Pancreas (tissue), 10 donors: ENCODE results near the gene TCF7. TPM values are rescaled to one million over a fixed set of nuclear protein-coding genes. Genes with fewer than 3 reads are reported as not detected.
A peak's percentile ranks its signal among the peaks of the same experiment; 100 is the strongest.

Source experiments
- ATAC-seq, 4 donors: fragments of 200-7000 bp; cut with Tn5 transposase; one replicate each; pipeline versions ENCODE4 v1.8.0 to v1.9.1; 2020; ENCODE audit warnings: mild to moderate bottlenecking in 4 of 4, moderate library complexity in 4 of 4
- DNase-seq, 6 donors: peaks; one replicate each; pipeline ENCODE4 v3.0.0-alpha.2; 2020
- FAIRE-seq: peaks from 2 replicates; lab custom pipeline; 2012; peaks lifted over from hg19 to GRCh38; lab: Jason Lieb, UNC
- H3K27ac ChIP-seq, 4 donors: fragments of 200-600 bp; sonication (generic); 1 replicate in 3 of 4; 2 replicates in 1 of 4; pipeline versions ENCODE4 v1.5.0 to v1.8.0; 2020
- H3K27me3 ChIP-seq, 4 donors: fragments of 200-600 bp; one replicate each; pipeline ENCODE4 v1.8.0; 2021
- H3K36me3 ChIP-seq, 3 donors: fragments of 200-600 bp; sonication (generic) in 1 of 3; one replicate each; pipeline versions ENCODE4 v1.5.0 to v1.8.0; 2020 to 2021
- H3K4me1 ChIP-seq, 3 donors: fragments of 200-600 bp; one replicate each; pipeline ENCODE4 v1.8.0; 2021
- H3K4me3 ChIP-seq, 4 donors: fragments of 200-600 bp; sonication (generic) in 2 of 4; one replicate each; pipeline versions ENCODE4 v1.5.0 to v1.8.0; 2020 to 2021
- H3K9me3 ChIP-seq, 4 donors: fragments of 200-600 bp; one replicate each; pipeline ENCODE4 v1.8.0; 2021
- CTCF ChIP-seq, 4 donors: fragments of 200-600 bp; sonication (generic) in 3 of 4; IDR thresholded peaks; one replicate each; pipeline versions ENCODE4 v1.5.0 to v1.8.0; 2021; ENCODE audit warnings: antibody characterized with exemption in 4 of 4
- WGBS, 2 donors: extraction: QIAGEN DNeasy Blood & Tissue Kit; methylation state at CpG; one replicate each; pipeline ENCODE4 v1.1.7; 2013; 5-methylcytosine and 5-hydroxymethylcytosine counted together
- intact Hi-C, 3 donors: fragments of 100-400 bp; cut with DNase I; formaldehyde crosslinking; loops; one replicate each; pipeline versions ENCODE4 v1.11.1 to v1.14.2; 2022
- polyA plus RNA-seq, 2 donors: library from polyadenylated mRNA; stranded (reverse); fragments of 200-250 nt; gene quantifications; one replicate each; pipeline ENCODE4 v1.2.3, GENCODE V29; 2013
- total RNA-seq, 6 donors: library from RNA; stranded (reverse); fragmentation: NEBNext Ultra II Directional in 4 of 6; extraction: Animal tissue kit (Norgen Biotek cat#: 25700) in 4 of 6; gene quantifications; one replicate each; pipeline versions ENCODE4 v1.2.1 to v1.2.4, GENCODE V29; 2021 to 2023
- donor health status: healthy with polysubstance abuse.
- donor health status: DM: no; HTN: no; CAD: no; lungs with moderate emphysema.
- donor health status: DM: no; HTN: no; CAD: no.
- donor health status: control.
- donor health status: control.
- donor health status: Bipolar disorder and iron deficiency.
- donor health status: DM: yes; HTN: yes; CAD: no.
- donor health status: DM: no; HTN: no; CAD: no.
- donor health status: DM: no; HTN: no; CAD: no.
- donor health status: DM: yes; HTN: yes; CAD: no.

The TCF7 gene
- total and polyA plus RNA-seq, 8 donors: 1.9 to 13.1 (median 6.9) TPM

- Histone ChIP-seq H3K27ac (no peak overlapping the region), H3K4me1 (peaks cover 4 to 24% (median 16%) of the 10 kb centered on the region in 3 donors), H3K9me3 (no peaks in the 10 kb centered on the region), H3K27me3 (no peaks in the 10 kb centered on the region), H3K4me3 (no peak overlapping the region), H3K36me3 (no peaks in the 10 kb centered on the region)
- 89 to 93% methylated on average over 8 of the region's 8 CpGs for WGBS, 2 donors
- intact Hi-C loops: no loop called here
- DNase-seq (no peak), ATAC-seq (no peak), FAIRE-seq (no peak)
- TF ChIP-seq CTCF (IDR thresholded peaks at IDR 0.05): no peak
These were observed 10.0 kb downstream of the TCF7 start for GRCh38 chr5:134124289-134125038.

DNA sequence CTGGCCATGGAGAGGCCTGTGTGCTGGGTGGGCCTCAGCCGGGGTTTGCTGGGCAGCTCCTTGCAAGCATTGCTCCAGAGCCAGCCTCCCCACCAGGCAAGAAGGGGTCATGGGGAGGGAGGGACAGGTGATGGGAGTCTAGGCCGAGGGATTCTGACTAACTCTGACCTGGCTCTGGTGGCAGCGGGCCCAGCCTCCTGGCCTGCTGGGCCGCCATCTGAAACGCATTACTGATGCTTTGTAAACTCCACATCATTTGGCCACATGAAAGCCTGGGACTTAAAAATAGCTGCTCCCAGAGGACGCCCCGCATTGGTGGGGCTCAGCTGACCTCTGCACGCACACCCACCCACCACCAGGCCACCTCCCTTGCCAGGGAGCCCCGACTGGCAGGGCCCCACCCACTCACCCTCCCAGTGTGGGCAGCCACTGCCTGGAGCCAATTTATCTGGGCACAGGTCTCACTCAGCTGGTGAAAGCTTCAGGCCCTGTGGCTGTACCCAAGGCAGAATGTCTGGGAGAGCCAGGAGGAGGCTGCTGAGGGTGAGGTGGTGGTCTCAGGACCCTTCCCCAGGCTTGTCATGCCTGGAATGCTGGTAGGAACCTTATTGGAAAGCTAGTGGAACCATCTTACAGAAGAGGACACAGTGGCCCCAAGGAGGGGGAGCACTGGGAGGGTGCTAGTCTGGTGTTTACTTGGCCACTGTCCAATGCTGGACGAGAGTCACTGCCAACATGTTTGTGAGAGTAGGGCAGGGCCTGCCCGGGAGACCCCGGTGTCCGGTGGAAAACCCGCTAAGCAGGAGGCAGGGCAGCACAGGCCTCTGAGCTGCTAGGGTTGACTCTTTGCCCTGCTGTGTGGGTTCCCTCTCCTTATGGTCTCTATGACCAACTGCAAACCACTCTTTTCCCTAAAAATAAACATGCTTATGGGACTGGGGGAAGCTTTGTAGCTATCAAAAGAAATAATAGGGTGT, 10.8 kb downstream of the TCF7 start:
- no peaks in the 10 kb centered on the region for H3K27me3 ChIP-seq
- ATAC-seq (peak in 3 of 4 donors; percentile 12 to 49 (median 45)), FAIRE-seq (no peak), DNase-seq (peak in 5 of 6 donors; percentile 36 to 68 (median 57))
- WGBS, 2 donors: 47% methylated on average over 14 of the region's 14 CpGs
- no peaks in the 10 kb centered on the region for H3K9me3 ChIP-seq
- H3K4me3 ChIP-seq: no peak overlapping the region
- H3K4me1 ChIP-seq: peaks cover 4 to 24% (median 16%) of the 10 kb centered on the region in 3 donors
- no peak for TF ChIP-seq CTCF (IDR thresholded peaks at IDR 0.05)
- intact Hi-C loops: no loop called here
- H3K36me3 ChIP-seq: no peaks in the 10 kb centered on the region
- H3K27ac ChIP-seq: peak overlapping the region in 1 of 4 donors; percentile 9

GRCh38 chr5:134127376-134127861, 12.9 kb downstream of the TCF7 start:
- Histone ChIP-seq H3K9me3 (no peaks in the 10 kb centered on the region), H3K27me3 (no peaks in the 10 kb centered on the region), H3K27ac (peak overlapping the region in 2 of 4 donors; percentile 23 to 39), H3K36me3 (no peaks in the 10 kb centered on the region), H3K4me3 (no peak overlapping the region), H3K4me1 (peaks cover 4 to 24% (median 16%) of the 10 kb centered on the region in 3 donors)
- no peak for FAIRE-seq
- DNase-seq: peak; percentile 58 to 82 (median 67)
- intact Hi-C loops: no loop called here
- no peak for TF ChIP-seq CTCF (IDR thresholded peaks at IDR 0.05)
- WGBS, 2 donors: 31 to 42% methylated on average over 15 of the region's 15 CpGs
- peak; percentile 59 to 82 (median 74) for ATAC-seq

- intact Hi-C loops: no loop called here
- no peak for TF ChIP-seq CTCF (IDR thresholded peaks at IDR 0.05)
- Histone ChIP-seq H3K36me3 (no peaks in the 10 kb centered on the region), H3K4me3 (no peak overlapping the region), H3K27me3 (no peaks in the 10 kb centered on the region), H3K27ac (peak overlapping the region in 2 of 4 donors; percentile 23 to 39), H3K4me1 (peaks cover 4 to 24% (median 16%) of the 10 kb centered on the region in 3 donors), H3K9me3 (no peaks in the 10 kb centered on the region)
- WGBS, 2 donors: 70 to 75% methylated on average over 18 of the region's 18 CpGs
- DNase-seq (peak in 1 of 6 donors; percentile 55), ATAC-seq (peak in 1 of 4 donors; percentile 4), FAIRE-seq (no peak)
These were observed 13.6 kb downstream of the TCF7 start for GRCh38 chr5:134127988-134128647.
